Measurements from ENCODE around the gene E2F2.

E2F2 gene

GRCh38 chr1:23481026-23481597, 49.9 kb downstream of the E2F2 start:
- no peak for DNase-seq

- DNase-seq, result no peak
Measured at GRCh38 chr1:23480187-23481025, 50.6 kb downstream of the E2F2 start.

GRCh38 chr1:23479666-23479941, 51.4 kb downstream of the E2F2 start:
- DNase-seq, result no peak

GRCh38 chr1:23478896-23479665, 52.0 kb downstream of the E2F2 start:
- DNase-seq, result no peak

GRCh38 chr1:23477359-23478144, 53.5 kb downstream of the E2F2 start:
- DNase-seq, result no peak

GRCh38 chr1:23475641-23476040, 55.4 kb downstream of the E2F2 start:
- no peak for DNase-seq

GRCh38 chr1:23475134-23475628, 55.9 kb downstream of the E2F2 start:
- DNase-seq, result no peak

- no peak for DNase-seq
Measured at GRCh38 chr1:23473037-23473800, 57.8 kb downstream of the E2F2 start.

GRCh38 chr1:23472351-23473036, 58.5 kb downstream of the E2F2 start:
- no peak for DNase-seq

GRCh38 chr1:23471473-23472075, 59.5 kb downstream of the E2F2 start:
- no peak for DNase-seq

- DNase-seq, result no peak
Measured at GRCh38 chr1:23470282-23471070, 60.6 kb downstream of the E2F2 start.

- no peak for DNase-seq
Measured at GRCh38 chr1:23469372-23469982, 61.6 kb downstream of the E2F2 start.

- no peak for DNase-seq
Measured at GRCh38 chr1:23466423-23466989, 64.5 kb downstream of the E2F2 start.

GRCh38 chr1:23463286-23463685, 67.7 kb downstream of the E2F2 start:
- no peak for DNase-seq

GRCh38 chr1:23462766-23463165, 68.3 kb downstream of the E2F2 start:
- no peak for DNase-seq

- DNase-seq, result no peak
Measured at GRCh38 chr1:23461050-23461449, 70.0 kb downstream of the E2F2 start.

- no peak for DNase-seq
Measured at GRCh38 chr1:23460519-23460918, 70.5 kb downstream of the E2F2 start.

GRCh38 chr1:23459338-23459757, 71.7 kb downstream of the E2F2 start:
- no peak for DNase-seq
